ENCODE measurements around the gene FSHR.

FSHR gene, protein sequence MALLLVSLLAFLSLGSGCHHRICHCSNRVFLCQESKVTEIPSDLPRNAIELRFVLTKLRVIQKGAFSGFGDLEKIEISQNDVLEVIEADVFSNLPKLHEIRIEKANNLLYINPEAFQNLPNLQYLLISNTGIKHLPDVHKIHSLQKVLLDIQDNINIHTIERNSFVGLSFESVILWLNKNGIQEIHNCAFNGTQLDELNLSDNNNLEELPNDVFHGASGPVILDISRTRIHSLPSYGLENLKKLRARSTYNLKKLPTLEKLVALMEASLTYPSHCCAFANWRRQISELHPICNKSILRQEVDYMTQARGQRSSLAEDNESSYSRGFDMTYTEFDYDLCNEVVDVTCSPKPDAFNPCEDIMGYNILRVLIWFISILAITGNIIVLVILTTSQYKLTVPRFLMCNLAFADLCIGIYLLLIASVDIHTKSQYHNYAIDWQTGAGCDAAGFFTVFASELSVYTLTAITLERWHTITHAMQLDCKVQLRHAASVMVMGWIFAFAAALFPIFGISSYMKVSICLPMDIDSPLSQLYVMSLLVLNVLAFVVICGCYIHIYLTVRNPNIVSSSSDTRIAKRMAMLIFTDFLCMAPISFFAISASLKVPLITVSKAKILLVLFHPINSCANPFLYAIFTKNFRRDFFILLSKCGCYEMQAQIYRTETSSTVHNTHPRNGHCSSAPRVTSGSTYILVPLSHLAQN

DNA sequence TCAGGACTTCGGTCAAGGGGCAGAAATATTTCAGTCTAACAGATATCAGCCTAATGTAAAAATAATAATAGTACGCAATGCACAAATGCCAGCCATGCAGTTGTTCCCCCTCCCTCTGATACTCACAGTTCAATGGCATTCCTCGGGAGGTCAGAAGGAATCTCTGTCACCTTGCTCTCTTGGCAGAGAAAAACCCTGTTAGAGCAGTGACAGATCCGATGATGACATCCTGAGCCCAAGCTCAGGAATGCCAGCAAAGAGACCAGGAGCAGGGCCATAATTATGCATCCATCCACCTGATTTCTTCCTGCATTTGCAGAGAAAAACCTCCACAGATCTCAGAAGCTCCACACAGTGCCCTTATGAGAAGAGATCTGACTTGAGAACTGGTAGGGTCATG is at the start of gene FSHR:
TSS of gene FSHR (minus strand) at position 376 of the 400 bp plus-strand sequence. CDS start at position 278, 98 bp downstream.
- no peak for DNase-seq (ENCODE audit: low read depth in 3 of 3)

DNA sequence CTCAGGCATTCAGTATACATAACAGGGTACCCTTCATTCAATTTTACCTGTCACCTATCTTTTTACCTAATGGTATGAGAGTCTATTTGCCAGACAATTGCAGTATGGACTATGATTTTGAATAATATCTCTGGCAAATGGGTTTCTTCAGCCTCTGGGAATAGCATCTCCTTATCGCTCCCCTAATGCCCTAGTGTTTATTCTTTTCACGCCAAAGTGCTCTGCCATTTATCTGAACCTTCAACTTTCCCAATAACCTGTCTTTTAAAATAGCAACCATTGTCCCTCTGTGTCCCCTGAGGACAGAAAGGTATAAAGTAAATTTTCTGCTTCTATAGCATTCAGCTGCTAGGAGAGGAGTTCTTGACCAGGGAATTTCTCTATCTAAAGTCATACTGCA is 45.0 kb upstream of the FSHR start:
- DNase-seq (ENCODE audit: low read depth in 3 of 3): no peak

DNA sequence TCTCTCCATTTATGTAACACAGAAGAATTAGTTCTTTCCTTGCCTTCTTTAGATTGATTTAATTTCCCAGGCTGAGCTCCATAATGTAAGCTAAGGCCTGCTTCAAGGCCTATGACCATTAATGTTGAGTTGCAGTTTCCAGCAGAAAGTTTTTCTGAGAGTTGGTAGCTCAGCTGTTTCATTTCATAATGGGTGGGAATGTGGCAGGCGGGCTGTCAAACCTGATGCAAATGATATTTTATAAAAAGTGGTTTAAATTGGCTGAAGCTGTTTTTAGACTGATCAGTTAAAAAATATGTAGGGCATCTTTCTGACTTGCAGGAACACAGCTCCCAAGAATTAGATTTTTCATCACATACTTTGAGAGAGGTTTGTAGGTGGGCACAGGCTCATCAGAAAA is 40.4 kb upstream of the FSHR start:
- no peak for DNase-seq (ENCODE audit: low read depth in 3 of 3)

DNA sequence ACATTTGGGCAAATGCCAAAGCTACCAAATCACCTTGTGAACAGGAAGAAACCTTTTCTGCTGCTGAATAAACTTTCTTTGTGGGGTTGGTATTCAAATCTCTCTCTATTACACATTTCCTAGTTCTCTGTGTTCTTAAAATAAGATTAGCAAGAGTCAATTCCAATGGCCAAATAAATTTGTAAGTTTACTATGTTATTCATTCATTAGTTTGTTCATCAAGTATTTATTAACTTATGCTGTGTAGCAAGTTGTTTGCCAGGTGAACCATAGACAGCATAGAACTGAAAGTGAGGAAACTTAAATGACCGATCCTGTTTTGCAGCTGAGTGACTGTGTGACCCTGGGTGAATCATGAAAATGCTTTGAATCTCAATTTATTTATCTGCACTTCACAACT is 37.7 kb upstream of the FSHR start:
- DNase-seq (ENCODE audit: low read depth in 3 of 3): no peak

DNA sequence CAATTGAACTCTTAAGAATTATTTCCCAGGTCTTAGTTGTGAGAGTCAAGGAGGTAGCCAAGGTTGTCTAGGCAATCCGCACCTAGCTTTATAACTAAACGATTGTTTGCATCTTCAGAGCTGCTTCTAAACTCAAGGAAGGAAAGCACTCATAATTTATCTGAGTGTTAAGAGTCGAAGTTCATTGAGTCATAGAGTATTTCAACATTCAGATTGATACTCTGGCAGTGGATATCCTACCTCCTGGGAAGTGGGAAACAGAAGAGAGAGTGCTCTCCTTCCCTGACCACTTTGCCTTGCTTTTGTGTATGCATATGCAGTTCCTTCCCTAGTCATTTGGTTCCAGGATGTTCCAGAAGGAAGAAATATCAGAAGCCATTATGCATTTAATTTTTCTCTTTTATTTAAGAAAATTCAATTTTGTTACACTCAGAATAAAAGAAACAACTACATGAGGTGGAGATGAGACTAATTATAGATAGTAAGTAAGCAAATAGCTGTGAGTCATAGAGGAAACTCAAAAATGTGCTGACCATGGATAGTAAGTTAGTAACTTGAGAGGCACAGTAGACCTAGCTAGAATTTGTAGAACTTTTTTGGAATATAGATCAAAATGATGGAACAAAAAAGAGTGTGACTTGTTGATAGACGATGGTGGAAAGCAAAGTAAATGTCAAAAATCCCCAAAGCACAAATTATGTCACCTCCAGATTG is 35.4 kb upstream of the FSHR start:
- DNase-seq (ENCODE audit: low read depth in 3 of 3): no peak

DNA sequence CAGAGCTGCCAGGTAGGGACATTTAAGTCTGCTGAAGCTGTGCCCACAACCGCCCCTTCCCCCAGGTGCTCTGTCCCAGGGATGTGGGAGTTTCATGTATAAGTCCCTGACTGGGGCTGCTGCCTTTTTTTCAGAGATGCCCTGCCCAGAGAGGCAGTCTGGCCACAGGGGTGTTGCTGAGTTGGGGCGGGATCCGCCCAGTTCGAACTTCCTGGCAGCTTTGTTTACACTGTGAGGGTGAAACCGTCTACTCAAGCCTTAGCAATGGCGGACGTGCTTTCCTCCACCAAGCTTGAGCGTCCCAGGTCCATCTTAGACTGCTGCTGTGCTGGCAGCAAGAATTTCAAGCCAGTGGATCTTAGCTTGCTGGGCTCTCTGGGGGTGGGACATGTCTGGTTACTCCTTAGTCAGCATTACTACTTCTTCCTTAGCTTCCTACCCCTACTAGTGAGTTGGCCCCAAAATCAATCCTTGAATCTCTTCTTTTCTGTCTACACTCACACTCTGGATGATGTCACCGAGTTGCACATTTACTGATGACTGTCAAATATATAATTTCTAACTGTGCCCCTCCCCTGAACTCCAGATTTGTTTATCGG is 31.8 kb upstream of the FSHR start:
- no peak for DNase-seq (ENCODE audit: low read depth in 3 of 3)

DNA sequence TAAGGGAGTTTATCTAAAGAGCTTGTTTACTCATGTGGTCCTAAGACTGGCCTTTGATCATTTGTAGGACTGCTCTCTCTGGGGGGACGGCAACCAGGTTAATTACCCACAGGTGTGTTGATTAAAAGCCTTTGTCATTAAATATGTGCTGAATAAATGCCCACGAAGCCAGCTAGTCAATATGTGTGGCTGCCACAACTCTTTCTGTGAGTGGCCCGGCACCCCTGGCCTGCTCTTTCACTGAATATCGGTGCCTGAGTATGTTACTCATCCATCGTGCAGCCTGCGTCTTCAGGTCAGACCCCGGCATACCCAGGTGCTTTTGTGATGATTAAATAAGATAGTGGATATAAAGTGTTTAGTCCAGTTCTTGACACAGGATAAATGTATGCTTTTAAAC is 24.3 kb upstream of the FSHR start:
- DNase-seq (ENCODE audit: low read depth in 3 of 3): no peak

DNA sequence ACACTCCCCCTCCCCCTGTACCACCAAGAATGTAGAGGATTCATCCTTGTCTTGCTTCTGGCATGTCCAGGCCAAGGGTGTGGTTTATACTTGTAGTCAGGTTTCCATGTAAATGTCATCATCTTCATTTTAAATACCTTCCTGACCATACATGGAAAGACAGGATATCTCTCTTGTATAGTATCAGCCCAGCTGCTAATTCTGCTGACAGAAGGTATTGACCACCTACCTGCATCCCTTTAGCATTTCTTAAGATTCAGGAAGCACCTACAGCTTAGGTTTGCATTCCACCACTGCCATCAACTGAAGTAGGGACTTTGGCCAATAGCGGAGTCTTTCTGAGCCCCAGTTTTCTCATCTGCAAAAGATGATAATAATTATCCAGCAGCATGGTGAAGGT is 22.9 kb upstream of the FSHR start:
- no peak for DNase-seq (ENCODE audit: low read depth in 3 of 3)

DNA sequence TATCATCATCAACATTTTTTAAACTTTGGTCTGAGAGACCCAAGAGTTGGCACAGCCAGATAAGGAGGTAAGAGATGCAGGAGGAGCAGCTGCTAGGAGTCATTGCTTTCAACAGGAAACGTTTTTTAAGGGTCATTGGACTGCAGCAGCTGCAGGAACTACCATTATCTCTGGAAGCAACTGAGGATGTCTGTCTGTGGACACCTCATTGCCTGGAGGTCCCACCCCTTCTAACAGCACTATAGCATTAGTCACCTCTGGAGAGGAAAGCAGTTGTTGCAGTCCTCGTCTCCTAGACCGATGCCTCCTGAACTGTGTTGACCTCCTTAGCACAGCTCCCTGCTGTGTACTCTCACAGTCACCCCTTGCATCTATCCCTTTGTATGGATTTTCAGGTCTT is 21.5 kb upstream of the FSHR start:
- no peak for DNase-seq (ENCODE audit: low read depth in 3 of 3)

DNA sequence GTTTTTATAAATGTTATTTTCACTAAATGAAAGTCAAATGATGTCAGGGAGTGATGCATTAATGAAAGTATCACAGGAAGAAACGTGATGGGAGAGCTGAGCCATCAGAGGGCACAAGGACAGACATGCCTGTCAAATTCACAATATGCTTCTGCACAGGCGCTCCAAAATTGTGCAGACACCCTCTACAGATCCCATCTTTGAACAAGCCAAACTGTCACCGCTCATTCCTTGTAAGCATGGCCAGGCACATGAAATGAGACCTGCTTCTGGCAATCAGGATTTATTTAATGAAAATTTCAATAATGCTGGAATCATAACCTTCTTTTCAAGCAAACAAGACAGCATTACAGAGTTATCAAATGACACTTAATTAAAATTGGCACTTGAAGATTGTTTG is 20.4 kb upstream of the FSHR start:
- no peak for DNase-seq (ENCODE audit: low read depth in 3 of 3)

DNA sequence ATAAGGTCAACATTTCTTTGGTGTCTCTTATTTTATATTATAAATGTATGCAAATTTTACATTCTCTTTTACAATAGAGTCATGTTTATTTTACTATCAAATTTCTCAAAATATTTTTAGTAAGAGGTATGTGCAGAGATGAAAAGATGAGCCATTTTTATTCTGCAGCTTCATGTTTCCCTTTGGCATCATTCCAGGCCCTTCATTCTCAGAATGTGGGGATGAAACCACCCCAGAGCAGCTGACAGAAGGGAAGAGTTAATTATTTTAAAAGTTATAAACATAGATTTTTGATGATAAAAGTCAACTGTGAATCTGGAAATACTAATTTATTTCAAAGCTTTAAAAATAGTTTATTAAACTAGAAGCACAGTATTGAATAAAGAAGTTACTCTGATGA is 12.8 kb upstream of the FSHR start:
- DNase-seq (ENCODE audit: low read depth in 3 of 3): no peak

DNA sequence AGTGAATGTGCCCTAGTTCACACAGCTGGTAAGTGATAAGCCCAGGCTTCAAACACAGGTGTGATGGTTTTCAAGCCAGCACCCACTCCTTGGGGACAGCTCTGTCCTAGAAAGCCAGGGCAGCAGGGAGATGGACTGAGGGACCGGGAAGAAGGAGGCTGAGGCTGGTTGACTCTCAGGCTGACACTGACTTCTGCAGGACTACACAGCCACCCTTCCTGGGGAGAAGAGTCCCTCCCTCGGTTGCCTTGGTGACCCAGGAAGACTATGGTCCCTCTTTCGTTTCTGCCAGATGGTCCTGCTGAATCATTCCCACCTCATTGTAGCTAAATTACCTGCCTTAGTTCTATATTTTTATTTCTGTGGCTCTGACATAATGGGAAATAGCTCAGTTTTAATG is 11.3 kb upstream of the FSHR start:
- no peak for DNase-seq (ENCODE audit: low read depth in 3 of 3)

DNA sequence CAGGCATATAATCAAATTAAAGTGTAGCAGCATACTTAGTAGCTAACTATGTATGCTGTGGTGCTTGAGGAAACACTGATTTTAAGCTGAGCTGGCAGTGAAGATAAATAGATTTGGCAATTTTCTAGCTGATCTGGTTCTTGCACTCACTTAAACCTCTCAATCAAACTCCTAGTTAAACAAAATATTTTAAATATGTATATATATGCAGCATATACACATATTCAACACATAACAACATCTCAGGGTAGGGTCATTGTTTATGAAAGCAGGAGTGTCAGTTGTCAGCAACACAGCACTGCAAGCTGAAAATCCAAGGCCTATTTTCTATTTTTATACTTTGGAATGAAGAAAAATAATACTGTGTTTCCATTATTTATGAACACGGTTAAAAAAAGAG is 10.4 kb upstream of the FSHR start:
- no peak for DNase-seq (ENCODE audit: low read depth in 3 of 3)

DNA sequence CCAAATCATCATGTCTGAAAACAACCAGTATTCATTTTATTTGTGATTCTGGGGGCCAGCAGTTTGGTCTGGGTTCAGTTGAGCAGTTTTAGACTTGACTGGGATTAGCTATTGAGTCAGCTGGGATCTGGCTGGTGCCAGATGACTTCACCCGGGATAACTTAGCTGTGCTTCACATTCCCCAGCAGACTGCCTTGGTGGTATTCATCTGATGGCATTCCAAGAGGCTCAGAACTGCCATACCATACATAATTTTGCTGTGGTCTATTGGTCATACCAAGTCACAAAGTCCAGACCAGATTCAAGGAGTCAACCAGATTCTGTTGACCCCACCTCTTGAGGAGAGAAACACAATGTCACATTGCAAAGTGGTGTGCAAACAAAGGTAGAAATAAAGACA is 7.8 kb upstream of the FSHR start:
- no peak for DNase-seq (ENCODE audit: low read depth in 3 of 3)

DNA sequence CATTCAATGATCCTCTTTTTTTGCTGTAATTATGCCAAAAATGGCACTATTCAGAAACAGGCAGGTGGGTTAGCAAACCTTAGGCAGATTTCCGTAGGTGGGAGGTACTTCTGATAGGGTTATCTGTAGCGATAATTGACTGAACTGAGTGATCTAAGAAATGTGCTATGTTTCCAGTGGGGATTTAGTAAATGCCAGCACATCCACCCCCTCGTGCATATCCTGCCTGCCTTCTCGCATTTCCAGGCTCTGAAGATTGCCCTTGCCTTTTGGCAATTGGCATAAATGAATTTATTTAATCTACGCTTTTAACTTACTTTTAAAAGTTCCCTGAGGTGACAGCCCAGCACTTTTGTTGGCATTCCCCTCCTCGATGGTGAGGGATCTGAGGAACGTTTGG is 576 bp upstream of the FSHR start:
- DNase-seq (ENCODE audit: low read depth in 3 of 3): no peak

DNA sequence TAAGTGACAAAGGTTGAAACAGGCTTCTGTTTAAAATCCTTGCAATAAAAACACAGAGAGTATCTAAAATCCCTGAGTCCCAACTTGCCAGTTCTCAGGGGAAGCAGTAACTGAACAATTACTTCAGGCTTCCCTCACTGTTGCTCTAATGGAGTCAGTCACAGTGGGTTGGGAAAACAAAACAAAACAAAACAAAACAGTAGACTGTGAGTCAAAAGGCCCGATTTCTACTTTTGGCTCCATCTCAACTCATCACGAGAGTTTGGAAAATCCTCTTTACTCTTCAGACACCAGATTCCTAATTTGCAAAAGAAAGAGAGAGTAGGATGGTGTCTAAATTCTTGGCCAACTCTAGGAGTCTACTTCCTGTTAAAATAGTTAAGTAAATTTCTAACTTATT is 1.1 kb downstream of the FSHR start:
- no peak for DNase-seq (ENCODE audit: low read depth in 3 of 3)

DNA sequence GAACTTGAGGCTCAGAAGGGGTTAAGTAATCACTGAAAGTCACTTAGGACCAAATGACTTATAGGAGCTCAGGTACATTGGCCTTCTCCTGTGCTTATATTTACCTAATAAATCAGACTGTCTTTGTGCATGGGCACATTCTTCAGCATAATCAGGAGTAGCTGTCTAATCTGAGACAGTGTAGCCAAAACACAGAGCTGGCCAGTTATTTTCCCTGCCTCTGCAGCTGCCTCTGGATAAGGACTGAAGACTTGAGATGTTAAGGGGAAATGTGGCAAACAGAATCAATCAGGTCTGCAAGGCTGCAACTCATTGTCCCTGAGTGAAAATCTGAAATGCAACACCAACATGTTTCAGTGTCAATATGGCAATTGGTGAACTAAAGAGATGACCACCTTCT is 1.5 kb downstream of the FSHR start:
- DNase-seq (ENCODE audit: low read depth in 3 of 3): no peak

DNA sequence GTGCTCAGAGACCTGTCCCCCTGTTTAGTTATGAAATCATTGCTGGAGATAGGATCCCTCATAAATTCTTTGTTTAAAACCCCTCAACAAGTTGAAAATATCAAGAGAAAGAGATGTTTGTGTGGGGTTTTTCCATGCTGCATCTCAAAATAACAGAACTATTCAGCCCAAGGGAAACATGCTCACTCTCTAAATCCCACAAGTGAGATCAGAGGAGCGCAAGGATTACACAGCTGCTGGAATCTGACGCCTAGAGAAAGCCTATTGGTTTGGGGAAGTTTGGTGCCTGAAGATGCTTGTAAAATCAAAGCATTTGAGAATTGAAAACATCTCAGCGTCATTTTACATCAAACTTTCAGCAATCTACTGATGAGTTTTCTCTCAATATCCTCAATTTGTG is 7.9 kb downstream of the FSHR start:
- DNase-seq (ENCODE audit: low read depth in 3 of 3): no peak

DNA sequence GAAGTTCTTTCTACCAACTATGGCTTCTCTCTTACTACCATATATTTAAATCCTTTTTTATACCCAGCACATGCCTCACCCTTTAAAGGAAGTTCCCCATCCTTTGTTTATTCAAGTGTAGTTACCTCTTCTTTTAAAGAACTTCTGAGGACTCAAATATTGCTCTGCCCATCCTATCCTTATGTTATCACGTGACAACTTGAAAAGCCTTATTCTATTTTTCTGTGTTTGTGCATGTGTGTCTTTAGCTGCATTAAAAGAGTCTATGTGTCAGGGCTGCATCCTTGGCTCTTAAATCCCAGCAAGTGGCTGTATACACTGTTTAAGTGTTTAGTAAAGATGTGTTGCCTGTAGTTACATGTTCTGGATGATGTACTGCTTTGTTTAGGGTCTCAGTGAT is 22.5 kb downstream of the FSHR start:
- no peak for DNase-seq (ENCODE audit: low read depth in 3 of 3)

DNA sequence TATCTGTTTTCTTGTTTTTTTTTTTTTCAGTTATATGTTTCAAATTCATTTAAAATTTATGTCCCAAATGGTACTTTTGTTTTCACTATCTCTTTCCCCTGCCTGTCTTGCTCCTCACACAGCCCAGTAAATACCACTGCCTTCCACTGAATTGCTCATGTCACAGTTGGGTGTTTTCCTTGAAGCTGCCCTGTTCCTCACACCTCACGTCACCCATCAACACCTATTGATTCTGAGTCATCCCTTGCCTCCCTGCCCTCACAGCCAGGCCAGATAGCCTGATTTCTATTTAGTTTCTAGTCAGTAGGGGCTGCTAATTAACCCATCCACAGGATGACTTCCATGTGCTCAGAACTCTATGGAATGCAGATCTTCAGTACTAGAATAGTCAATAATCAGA is 25.3 kb downstream of the FSHR start:
- no peak for DNase-seq (ENCODE audit: low read depth in 3 of 3)

DNA sequence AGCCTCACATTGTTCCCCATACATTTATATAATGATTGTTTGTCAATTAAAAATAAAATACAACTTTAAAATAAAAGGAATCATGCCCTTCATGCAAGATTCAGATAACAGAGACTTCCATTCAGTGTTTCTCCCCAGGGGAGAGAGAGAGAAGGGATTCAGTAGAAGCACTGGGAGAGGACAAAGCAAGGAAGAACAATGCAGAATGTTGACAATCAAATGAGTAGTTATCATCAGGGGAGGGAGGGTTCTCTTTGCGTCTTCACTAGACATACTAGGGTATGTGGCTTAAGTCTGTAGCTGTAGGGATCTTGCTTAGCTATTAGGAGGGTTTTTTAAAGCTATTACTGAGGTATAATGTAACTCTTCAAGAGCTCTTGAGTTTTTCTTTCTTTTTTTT is 30.7 kb downstream of the FSHR start:
- DNase-seq (ENCODE audit: low read depth in 3 of 3): no peak

DNA sequence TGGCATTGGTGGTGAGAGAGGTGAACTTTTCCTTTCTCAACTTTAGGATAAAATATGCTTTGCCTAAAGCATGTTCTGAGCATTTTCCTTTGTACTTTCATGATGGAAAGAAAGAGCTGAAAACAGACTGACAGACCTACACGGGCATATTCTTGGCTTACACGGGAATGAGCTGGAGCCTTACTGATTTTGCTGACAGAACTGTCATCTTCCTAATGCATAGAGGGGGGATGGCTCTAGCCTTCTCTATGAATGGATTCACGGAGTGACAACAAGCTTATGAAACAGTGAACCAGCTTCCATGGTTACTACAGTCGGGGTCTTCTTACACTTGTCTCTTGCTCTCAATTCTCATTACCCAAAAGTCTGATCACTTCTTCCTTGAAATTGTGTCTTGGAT is 32.2 kb downstream of the FSHR start:
- DNase-seq (ENCODE audit: low read depth in 3 of 3): no peak

DNA sequence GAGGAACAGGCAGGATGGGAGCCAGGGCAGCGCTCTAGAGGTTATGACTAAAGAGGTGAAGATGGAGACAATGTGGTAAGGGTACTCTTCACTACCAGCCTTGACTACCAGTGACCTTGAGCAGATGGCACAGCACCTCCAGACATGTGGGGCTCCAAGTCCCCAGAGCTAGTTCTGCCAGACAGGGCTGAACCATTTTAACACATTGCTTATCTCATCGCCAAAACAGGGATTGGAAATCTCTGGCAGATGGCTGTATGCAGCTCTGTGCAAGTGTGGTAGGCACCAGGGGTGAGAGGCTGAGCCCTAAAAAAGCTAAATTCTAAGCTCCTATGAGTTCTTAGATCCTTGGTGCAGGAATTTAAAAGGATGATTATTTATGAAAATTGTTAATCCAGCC is 41.3 kb downstream of the FSHR start:
- DNase-seq (ENCODE audit: low read depth in 3 of 3): no peak
